Measurements from ENCODE around the gene ARID5B.

The ARID5B gene

GRCh38 chr10:61896854-61897661 is 4.4 kb upstream of the ARID5B start:
- peak overlapping the region; percentile 96 for H3K27ac ChIP-seq
- TF ChIP-seq ZFX (IDR thresholded peaks at IDR 0.05; ENCODE audit: borderline replicate concordance), result no peak
- TF ChIP-seq, protein P1, sequence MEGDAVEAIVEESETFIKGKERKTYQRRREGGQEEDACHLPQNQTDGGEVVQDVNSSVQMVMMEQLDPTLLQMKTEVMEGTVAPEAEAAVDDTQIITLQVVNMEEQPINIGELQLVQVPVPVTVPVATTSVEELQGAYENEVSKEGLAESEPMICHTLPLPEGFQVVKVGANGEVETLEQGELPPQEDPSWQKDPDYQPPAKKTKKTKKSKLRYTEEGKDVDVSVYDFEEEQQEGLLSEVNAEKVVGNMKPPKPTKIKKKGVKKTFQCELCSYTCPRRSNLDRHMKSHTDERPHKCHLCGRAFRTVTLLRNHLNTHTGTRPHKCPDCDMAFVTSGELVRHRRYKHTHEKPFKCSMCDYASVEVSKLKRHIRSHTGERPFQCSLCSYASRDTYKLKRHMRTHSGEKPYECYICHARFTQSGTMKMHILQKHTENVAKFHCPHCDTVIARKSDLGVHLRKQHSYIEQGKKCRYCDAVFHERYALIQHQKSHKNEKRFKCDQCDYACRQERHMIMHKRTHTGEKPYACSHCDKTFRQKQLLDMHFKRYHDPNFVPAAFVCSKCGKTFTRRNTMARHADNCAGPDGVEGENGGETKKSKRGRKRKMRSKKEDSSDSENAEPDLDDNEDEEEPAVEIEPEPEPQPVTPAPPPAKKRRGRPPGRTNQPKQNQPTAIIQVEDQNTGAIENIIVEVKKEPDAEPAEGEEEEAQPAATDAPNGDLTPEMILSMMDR (IDR thresholded peaks at IDR 0.05), result peak; percentile 79

GRCh38 chr10:61897671-61898434 is 3.6 kb upstream of the ARID5B start:
- H3K27ac ChIP-seq, result peak overlapping the region; percentile 96

GRCh38 chr10:61898435-61898778 is 3.1 kb upstream of the ARID5B start:
- peak overlapping the region; percentile 96 for H3K27ac ChIP-seq
- TF ChIP-seq, protein P1 (IDR thresholded peaks at IDR 0.05), result no peak
- TF ChIP-seq ZFX (IDR thresholded peaks at IDR 0.05; ENCODE audit: borderline replicate concordance), result no peak

More at GRCh38 chr10:61897671-61898434, 3.6 kb upstream of the ARID5B start:
- no peak for TF ChIP-seq ZFX (IDR thresholded peaks at IDR 0.05; ENCODE audit: borderline replicate concordance)
- TF ChIP-seq, protein P1 (IDR thresholded peaks at IDR 0.05), result no peak

DNA sequence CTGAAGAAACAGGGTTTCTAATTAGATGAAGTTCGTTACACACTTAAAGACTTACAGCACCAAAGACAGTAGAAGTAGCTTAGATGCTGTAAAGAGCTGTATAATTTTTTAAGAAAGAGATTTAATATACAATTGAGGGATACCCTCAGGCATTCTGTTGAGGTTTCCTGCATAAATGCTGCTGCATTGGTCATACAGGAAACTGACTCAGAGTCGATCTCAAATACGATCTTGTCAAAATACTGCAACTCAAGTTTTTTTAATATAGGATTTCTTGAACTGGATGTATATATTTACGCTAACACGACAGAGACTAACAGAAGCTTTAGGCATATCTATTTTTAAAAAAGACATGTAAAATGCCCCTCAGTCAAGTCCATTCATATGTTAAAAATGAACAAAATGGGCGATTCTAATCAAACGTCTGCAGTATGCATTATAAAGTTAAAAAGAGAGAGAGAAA is 2.4 kb upstream of the ARID5B start:
- TF ChIP-seq, protein P1 (IDR thresholded peaks at IDR 0.05), result no peak
- no peak for TF ChIP-seq ZFX (IDR thresholded peaks at IDR 0.05; ENCODE audit: borderline replicate concordance)
- H3K27ac ChIP-seq, result peak overlapping the region; percentile 96

DNA sequence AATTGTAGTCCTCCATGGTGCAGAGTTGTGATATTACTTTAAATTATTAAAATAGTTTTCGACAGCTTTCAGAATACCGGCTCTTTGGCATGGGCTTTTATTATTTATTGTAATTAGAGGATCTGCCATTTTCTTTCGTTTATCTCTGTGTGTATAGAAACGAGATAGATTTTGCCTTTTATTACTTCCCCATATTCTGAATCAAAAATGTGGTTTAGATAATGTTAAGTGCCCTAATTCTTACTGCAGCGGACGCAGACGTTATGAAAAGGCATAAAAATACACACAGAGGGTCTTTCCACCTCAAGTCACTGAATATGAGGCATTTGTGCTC is 1.9 kb upstream of the ARID5B start:
- TF ChIP-seq, protein P1 (IDR thresholded peaks at IDR 0.05), result no peak
- no peak for TF ChIP-seq ZFX (IDR thresholded peaks at IDR 0.05; ENCODE audit: borderline replicate concordance)
- peak overlapping the region; percentile 96 for H3K27ac ChIP-seq

- peak overlapping the region; percentile 96 for H3K27ac ChIP-seq
- TF ChIP-seq, protein P1 (IDR thresholded peaks at IDR 0.05), result no peak
- TF ChIP-seq ZFX (IDR thresholded peaks at IDR 0.05; ENCODE audit: borderline replicate concordance), result no peak
Observed at GRCh38 chr10:61899997-61900828, 1.3 kb upstream of the ARID5B start.
